CD4-positive, alpha-beta T cell treated with Interleukin-2 at 100 ng/mL for 4 hours (primary cell): ENCODE data around the gene ZFTA.
"Not testable (repeated sequence)": the region's sequence is repeated elsewhere in the genome, so short reads cannot be mapped to it uniquely, and the experiment has no call there.

Source experiments
- DNase-seq: peaks from one replicate; pipeline ENCODE4 v3.0.0-alpha.2; 2020; ENCODE audit warnings: low spot score

Gene ZFTA

DNA sequence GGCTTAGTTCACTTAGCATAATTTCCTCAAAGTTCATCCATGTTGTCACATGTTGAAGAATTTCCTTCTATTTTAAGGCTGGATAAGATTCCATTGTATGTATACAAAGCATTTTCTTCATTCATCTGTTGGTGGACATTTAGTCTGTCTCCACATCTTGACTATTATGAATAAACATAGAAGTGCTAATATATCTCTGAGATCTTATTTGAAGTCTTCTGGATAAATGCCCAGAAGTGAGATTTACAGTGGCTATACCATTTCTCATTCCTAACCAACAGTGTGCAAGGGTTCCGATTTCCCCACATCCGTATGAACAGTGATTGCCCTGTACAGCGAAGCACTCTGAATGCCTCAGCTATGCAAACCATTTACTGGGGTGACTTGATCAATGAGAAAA lies 6.6 kb upstream of the ZFTA start:
- no peak for DNase-seq

DNA sequence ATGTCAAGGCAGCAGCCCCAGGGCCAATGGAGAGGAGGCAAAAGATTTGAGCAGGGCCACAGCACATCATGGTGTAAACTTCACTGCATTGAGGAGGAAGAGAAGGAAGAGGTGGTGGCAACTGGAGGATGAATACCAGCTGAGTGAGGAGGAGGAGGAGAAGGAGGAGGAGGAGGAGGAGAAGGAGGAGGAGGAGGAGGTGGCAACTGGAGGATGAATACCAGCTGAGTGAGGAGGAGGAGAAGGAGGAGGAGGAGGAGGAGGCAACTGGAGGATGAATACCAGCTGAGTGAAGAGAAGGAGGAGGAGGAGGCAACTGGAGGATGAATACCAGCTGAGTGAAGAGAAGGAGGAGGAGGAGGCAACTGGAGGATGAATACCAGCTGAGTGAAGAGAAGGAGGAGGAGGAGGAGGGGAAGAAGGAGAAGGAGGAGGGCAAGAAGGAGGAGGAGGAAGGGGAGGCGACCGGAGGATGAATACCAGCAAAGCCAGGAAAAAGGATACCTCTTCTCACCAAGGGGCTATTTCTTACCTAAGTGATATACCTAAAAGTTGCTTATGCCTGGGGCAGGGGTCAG lies 3.3 kb upstream of the ZFTA start:
- DNase-seq: not testable (repeated sequence)

GRCh38 chr11:63770763-63771162 lies 2.2 kb upstream of the ZFTA start:
- no peak for DNase-seq

DNA sequence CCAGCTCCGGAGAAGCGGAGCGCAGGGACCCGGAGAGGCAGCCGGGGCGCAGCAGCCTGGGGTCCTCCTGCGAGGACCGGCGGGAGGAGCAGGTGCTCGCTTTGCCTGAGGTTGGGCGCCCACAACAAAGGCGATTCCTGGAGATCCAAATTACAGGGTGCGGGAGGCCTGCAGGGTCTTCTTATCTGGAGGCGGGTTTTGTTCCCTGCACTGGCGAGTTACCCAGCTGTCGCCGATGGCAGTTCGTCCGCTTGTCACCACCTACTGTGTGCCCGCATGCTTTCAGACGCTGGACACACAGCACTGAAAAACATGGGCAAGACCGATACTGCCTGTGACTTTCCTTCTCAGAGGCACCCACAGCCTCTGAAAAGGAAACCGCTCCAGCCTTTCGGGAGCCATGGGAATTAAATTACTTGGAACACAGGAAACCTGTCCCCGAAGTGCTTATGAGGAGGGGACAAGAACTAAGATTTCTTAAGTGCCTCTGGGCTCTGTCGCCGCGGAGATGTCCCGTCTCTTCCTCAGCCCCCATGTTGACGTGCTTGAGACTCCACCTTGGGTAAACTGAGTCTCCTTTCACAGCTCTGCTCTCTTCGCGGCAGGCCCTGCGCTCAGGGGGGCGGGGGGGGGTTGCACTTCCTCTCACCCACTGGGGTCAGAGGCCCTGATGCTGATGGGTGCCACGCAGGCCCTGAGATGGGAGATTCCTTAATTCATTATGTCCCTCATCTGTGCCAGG lies 1.3 kb upstream of the ZFTA start:
- DNase-seq: no peak

GRCh38 chr11:63769042-63769713 lies 603 bp upstream of the ZFTA start:
- DNase-seq: peak; percentile 19

DNA sequence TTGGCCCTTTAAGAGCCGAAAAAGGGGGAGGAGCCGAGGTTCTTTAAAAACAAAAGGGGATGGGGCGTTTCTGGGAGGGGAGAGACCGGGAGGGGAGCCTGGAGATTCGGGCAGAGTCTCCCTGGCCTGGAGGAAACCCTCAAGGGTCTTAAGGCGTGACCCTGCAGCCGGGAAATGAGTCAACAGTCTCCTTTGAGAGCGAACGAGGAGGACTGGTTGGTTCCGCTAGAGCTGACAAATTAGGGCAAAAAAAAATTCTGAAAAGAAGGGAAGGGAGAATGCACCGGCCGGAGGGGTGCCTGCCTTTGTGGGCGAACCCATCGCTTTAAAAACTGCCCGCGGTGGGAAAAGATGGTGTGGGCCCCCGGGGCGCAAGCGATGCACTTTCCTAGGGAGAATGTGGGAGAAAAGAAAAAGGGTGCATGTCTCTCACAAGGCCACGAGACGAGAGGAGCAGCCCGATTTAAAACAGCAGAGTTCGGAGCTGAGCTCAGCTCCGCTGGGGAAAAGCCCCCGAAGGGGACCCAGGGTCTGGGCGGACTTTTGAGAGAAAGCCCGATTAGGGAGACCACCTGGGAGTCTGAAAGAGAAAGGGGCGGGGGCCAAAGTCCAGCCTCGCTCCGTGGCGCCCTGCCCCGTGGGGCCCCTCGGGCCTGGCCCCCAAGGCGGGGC lies 874 bp downstream of the ZFTA start:
- peak; percentile 52 for DNase-seq

DNA sequence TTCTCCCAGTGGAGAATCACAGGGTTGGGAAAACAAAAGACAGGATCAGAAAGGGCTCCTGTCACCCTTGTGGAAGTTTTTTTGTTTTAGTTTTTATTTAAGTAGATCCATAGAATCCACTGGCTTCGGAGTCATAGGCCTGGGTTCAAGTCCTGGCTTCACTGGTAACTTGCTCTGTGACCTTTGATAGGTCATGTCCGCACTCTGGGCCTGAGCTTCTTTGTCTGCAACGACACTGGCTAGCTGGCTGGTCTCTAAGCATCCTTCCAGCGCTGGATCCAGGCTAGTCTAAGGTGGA lies 1.4 kb downstream of the ZFTA start:
- no peak for DNase-seq

GRCh38 chr11:63766531-63767235 lies 1.9 kb downstream of the ZFTA start:
- no peak for DNase-seq

DNA sequence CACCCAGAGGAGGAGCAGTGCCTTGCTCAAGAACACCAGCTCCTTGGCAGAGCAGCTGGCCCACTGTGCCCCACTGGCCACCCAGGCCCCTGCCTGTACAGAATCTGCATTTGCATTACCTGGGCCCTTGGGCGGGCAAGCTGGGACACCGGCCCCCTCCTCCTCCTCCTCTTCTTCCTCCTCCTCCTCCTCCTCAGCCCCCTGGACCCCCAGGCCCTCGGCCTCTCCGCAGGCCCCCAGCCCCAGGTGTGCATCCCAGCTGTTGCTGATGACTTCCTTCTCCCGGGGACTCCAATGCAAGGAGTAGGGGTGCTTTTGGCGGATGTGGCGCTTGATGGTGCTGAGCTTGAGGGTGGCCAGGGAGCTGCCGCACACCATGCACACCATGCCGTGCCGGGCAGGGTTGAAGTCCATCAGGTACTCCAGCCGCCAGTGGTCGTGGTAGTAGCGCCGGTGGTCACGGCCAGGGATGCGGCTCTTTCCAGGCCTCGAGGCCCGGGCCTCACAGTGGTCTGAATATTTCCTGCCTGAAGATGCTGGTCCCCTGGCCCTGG lies 2.8 kb downstream of the ZFTA start:
- no peak for DNase-seq

DNA sequence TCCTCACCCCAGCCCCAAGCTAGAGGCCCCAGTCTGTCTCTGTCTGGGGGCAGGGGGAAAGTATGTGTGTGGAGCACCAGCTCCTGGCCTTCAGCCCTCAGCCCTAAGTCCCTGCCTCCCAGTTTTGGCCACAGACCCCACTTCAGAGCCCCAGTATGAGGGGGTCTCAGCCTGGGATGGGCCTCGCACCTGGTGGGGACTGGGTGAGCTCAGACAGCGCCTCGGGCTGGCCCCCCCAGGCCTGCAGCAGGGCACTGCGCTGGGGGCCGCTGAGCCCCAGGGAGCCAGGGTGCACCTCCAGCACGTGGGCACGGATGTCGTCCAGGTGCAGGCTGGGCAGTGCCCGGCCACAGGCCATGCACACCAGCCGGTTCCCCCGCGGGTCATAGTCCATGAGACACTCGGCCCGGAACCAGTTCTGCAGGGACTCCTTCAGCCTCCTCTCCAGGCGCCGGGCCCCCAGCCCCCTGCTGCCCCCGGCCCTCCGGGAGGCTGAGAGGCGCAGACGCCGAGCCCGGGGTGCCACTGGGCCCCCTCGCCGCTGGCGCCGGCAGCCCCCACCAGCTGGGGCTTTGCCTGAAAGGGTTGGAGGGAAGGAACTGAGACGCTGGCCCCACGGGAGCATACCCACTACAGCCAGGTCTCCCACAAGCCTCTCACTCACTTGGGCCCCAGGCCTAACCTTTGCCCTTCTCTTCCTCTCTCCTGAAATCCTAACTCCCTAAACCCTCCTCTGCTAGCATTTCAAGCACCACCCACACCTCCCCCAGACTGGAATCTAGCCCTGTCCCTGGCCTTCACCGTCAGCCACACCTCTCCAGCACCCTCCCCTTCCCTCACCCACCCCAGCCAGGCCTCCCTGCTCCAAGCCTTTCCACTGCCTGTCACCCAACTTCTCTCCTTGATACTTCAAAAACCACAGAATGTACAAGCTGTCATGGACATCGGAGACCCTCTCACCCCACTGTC lies 3.6 kb downstream of the ZFTA start:
- DNase-seq: no peak

DNA sequence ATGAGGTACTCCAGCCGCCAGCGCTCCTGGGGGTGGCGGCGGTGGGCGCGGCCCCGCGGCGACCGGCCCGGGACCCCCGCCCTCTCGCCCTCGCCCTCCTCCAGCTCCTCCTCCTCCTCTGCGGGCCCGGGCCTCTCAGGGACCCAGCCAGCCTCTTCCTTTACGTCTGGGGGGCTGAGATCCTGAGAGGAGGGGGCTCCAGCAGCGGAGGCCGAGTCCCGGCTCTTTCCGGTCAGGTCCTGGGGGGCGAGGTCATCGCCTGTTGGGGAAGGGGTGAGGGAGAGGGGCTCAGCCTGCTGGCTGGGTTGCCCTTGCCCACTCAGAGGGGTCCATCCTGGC lies 4.3 kb downstream of the ZFTA start:
- DNase-seq: no peak

- DNase-seq: no peak
Measured at GRCh38 chr11:63763496-63764339, 4.9 kb downstream of the ZFTA start.

GRCh38 chr11:63762654-63763495 lies 5.7 kb downstream of the ZFTA start:
- DNase-seq: no peak

GRCh38 chr11:63761931-63762653 lies 6.5 kb downstream of the ZFTA start:
- DNase-seq: no peak

DNA sequence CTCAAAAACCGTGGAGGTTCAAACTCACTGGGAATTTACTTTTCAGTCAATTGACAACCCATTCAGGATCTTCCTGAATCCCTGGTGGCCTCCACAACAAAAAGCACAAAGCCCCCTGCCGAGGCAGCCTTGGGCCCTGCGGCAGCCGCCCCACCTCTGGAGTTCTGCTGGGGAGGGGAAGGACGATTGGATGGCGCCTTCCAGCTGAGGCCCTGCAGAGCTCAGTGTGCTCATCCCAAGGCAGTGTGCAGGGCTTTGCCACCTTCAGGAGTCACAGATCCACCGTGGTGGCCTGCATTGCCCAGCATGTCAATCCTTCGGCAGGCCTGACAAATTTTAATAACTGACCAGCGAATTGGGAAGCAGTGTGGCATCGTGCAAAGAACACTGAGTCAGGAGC lies 7.4 kb downstream of the ZFTA start:
- no peak for DNase-seq

DNA sequence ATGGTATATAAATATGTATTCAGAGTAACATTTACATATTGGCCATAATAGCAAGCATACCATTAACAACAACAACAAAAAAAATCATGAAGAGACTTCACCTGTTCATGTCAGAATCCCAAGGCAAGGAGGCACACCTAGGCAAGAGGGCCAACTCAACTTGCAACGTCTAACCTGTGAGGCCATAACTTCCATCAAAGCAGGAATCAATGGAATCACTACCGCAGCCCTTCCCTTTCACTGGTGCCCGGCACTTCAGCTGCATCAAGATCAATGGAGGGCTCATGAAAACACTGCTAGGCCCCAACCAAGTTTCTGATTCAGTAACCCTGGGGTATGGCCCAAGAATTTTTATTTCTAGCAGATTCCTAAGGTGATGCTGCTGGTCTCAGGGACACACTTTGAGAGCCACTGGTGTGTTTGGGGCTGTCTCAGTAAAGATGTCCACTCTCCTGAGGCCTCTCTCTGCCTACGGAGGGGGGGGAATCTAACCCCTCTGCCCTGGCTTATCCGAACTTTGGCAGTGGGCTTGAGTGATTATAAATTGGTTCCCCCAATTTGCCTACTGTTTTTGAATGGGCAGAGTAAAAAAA lies 8.0 kb downstream of the ZFTA start:
- no peak for DNase-seq

DNA sequence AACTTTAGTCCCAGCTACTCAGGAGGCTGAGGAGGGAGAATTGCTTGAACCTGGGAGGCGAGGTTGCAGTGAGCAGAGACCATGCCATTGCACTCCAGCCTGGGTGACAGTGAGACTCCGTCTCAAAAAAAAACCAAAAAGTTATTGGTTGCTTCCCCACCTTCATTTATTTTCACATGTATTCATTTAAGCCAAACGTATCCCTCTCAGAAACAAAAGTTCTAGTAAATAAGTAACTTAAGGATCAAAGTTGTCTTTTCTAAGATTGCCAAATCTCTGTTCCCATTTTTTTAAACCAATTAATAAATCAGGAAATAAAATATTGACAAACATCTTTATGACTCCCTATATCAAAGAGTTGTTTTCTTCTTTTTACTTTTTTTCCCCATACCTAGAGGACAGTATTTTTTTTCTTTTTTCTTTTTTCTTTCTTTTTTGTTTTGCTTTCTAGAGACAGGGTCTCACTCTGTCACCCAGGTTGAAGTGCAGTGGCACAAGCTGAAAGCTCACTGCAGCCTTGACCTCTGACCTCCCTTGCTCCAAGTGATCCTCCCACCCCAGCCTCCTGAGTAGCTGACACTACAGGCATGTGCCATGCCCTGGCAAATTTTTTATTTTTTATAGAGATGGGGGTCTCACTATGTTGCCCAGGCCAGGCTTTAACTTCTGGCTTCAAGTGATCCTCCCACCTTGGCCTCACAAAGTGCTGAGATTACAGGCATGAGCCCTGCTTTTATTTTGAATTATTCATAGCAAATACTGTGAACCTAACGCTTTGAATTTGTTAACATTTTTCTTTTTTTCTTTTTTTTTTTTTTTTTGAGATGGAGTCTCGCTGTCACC lies 11.4 kb downstream of the ZFTA start:
- DNase-seq: no peak
